GM23248 (cell line): ENCODE measurements around the gene ADAMTS18.

Experiments used
- EZH2 ChIP-seq: fragments of 200-600 bp; sonication (generic); IDR thresholded peaks from 2 replicates; pipeline ENCODE4 v1.6.1; 2018; ENCODE audit warnings: antibody characterized with exemption, mild to moderate bottlenecking; ENCODE audit not compliant: insufficient read depth, poor library complexity, severe bottlenecking
- EZH2phosphoT487 ChIP-seq: fragments of 200-600 bp; sonication (generic); IDR thresholded peaks from 2 replicates; pipeline ENCODE4 v1.6.1; 2018; ENCODE audit warnings: antibody characterized with exemption, moderate library complexity, mild to moderate bottlenecking, low read depth; ENCODE audit not compliant: insufficient read depth

GRCh38 chr16:77468831-77469230 is 34.0 kb upstream of the ADAMTS18 start:
- TF ChIP-seq EZH2phosphoT487 (no peak), EZH2 (no peak)
